ENCODE data around the gene LYL1. TPM values are rescaled to one million over a fixed set of nuclear protein-coding genes. Genes with fewer than 3 reads are reported as not detected.

Gene LYL1
- total RNA-seq, result 6.3 TPM
- long read RNA-seq, partial matches to known transcripts, result 1 of 9 reads
- long read RNA-seq, other reads (novel, unspliced or antisense), result 4 of 9 reads

DNA sequence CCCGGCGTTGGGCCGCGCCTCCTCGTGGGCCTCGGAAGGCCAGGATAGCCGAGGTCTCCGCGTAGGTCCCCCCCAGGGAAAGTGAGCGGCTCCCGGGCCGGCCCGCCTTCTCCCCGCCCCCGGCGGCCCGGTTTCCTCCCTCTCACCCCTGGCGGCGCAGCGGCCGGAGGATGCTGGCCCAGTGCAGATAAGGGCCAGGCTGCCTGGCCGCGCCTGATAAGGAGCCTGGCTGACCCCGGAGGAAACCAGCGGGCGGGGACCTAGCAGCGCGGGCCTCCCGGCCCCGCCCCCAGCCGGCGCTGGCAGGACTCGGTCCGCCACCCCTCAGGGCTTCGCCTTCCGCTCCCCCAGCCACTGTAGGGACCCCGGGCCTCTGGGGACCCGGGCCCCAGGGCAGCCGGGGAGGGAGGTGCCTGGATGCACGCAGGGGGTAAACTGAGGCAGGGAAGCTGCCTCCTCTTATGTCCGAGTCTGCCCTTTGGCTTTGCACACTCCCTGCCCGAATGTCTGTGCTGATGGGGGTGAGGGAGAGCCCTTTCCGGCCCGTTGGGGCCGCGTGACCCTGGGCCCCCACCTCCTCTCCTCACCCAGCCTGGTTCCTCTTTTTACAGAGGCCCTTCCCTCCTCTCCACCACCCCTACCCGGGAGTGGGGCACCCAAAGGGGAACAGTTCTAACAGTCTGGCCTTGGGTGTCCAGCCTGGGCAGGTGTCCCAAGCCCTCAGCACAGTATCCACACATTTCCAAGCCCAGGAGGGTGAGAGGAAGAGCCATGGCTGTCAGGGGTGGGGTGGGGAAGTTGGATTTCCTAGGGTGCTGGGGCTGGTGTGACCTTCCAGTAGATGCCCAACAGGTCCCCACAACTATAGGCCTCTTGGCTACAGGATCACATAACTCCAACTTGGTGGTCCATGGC lies at the start of gene LYL1:
TSS of gene LYL1 (minus strand) at position 193 of the 915 bp plus-strand sequence. CDS start 1,687 bp downstream, outside the sequence.
- Histone ChIP-seq H3K27me3 (ENCODE audit: low read depth) (no peaks in the 10 kb centered on the region), H3K27ac (replicated peaks) (peak within 1 kb of the TSS; percentile 97), H3K9me3 (replicated peaks) (no peaks in the 10 kb centered on the region), H3K36me3 (peaks cover 8% of the 10 kb centered on the region), H3K4me3 (peak within 1 kb of the TSS; percentile 70), H3K4me1 (peaks cover 72% of the 10 kb centered on the region)
- intact Hi-C loops (cut with micrococcal nuclease), result no loop called here
- TF ChIP-seq, protein P1, sequence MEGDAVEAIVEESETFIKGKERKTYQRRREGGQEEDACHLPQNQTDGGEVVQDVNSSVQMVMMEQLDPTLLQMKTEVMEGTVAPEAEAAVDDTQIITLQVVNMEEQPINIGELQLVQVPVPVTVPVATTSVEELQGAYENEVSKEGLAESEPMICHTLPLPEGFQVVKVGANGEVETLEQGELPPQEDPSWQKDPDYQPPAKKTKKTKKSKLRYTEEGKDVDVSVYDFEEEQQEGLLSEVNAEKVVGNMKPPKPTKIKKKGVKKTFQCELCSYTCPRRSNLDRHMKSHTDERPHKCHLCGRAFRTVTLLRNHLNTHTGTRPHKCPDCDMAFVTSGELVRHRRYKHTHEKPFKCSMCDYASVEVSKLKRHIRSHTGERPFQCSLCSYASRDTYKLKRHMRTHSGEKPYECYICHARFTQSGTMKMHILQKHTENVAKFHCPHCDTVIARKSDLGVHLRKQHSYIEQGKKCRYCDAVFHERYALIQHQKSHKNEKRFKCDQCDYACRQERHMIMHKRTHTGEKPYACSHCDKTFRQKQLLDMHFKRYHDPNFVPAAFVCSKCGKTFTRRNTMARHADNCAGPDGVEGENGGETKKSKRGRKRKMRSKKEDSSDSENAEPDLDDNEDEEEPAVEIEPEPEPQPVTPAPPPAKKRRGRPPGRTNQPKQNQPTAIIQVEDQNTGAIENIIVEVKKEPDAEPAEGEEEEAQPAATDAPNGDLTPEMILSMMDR (IDR thresholded peaks at IDR 0.05; ENCODE audit: borderline replicate concordance), result no peak
- DNase-seq, result peak; percentile 87

- peaks cover 7% of the 10 kb centered on the region for H3K36me3 ChIP-seq
- peak overlapping the region; percentile 91 for H3K4me3 ChIP-seq
- H3K27me3 ChIP-seq (ENCODE audit: low read depth), result no peaks in the 10 kb centered on the region
- H3K9me3 ChIP-seq (replicated peaks), result no peaks in the 10 kb centered on the region
- intact Hi-C loops (cut with micrococcal nuclease), result no loop called here
- DNase-seq, result peak; percentile 98
- TF ChIP-seq, protein P1 (IDR thresholded peaks at IDR 0.05; ENCODE audit: borderline replicate concordance), result peak; percentile 16
- H3K27ac ChIP-seq (replicated peaks), result peak overlapping the region; percentile 99
- peaks cover 75% of the 10 kb centered on the region for H3K4me1 ChIP-seq
Observed at GRCh38 chr19:13151605-13152355, 49.1 kb upstream of the LYL1 start.

DNA sequence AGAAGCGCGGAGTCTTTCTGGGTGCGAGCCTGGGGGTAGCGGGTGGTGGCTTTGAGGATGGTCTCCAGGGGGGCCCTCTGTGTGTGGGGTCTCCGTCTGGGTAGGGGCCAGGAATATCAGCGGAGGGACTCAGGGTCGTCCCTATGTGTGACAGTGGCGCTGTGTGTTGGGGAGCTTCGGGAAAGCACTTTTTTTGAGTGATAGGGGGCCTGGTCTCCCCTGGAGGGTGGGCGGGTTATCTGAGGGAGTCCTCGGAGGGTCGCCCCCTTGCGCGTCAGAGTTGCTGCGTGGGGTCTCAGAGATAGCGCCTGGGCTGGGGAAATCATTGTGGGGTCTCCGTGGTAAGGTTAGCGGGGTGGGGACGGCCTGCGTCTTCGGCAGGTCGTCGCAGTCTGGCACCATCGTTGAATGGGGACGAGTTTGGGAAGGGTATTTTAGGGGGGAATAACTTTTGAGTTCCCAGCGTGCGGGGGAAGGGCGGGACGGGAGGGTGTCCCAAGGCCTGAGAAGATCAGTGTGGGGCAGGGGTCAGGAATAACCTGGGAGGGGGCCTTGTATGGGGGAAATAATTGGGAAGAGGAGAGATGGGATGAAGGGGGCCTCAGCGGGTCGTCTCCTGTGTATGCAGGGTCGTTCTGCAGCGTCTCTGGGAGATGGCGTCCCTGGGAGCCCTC lies 48.4 kb upstream of the LYL1 start:
- Histone ChIP-seq H3K9me3 (replicated peaks) (no peaks in the 10 kb centered on the region), H3K27me3 (ENCODE audit: low read depth) (no peaks in the 10 kb centered on the region), H3K4me1 (peaks cover 68% of the 10 kb centered on the region), H3K36me3 (peaks cover 11% of the 10 kb centered on the region), H3K4me3 (peak overlapping the region; percentile 91), H3K27ac (replicated peaks) (peak overlapping the region; percentile 99)
- intact Hi-C loops (cut with micrococcal nuclease), result no loop called here
- TF ChIP-seq, protein P1 (IDR thresholded peaks at IDR 0.05; ENCODE audit: borderline replicate concordance), result no peak
- DNase-seq, result peak; percentile 47

GRCh38 chr19:13150187-13150930 lies 47.7 kb upstream of the LYL1 start, which contains the start of the genes IER2 and STX10:
IER2 (plus strand) TSS chr19:13150411; CDS start chr19:13153187, 2,776 bp downstream.
STX10 (minus strand) TSS chr19:13150375; CDS start chr19:13150173, 202 bp downstream.
- Histone ChIP-seq H3K4me1 (peaks cover 61% of the 10 kb centered on the region), H3K36me3 (peaks cover 15% of the 10 kb centered on the region), H3K4me3 (peak within 1 kb of the TSS; percentile 91), H3K9me3 (replicated peaks) (no peaks in the 10 kb centered on the region), H3K27me3 (ENCODE audit: low read depth) (no peaks in the 10 kb centered on the region), H3K27ac (replicated peaks) (peak within 1 kb of the TSS; percentile 99)
- intact Hi-C loops (cut with micrococcal nuclease), result no loop called here
- peak; percentile 96 for DNase-seq
- TF ChIP-seq, protein P1 (IDR thresholded peaks at IDR 0.05; ENCODE audit: borderline replicate concordance), result peak; percentile 65
